HEK293 (cell line): Measurements from ENCODE around the gene LAMB1.

Experiments
- CTCF ChIA-PET: fragments of 350-600 bp; formaldehyde crosslinking; extraction: SDS; loops from one replicate; lab custom pipeline; 2021; ENCODE audit warnings: antibody characterized with exemption; lab: Yijun Ruan, JAX
- POLR2A ChIA-PET: fragments of 300-600 bp; formaldehyde crosslinking; extraction: SDS; loops from one replicate; lab custom pipeline; 2020; ENCODE audit warnings: antibody characterized with exemption, inconsistent platforms; lab: Yijun Ruan, JAX
- H3K27ac ChIP-seq: fragments of 200-500 bp; sonication (Bioruptor generic); 2 replicates; pipeline ENCODE4 v1.5.1; 2014; ENCODE audit warnings: low read depth, low read length, control low read depth, inconsistent platforms; ENCODE audit errors: extremely low read depth
- H3K36me3 ChIP-seq, 2 experiments: fragments of 200-500 bp in 1 of 2; sonication (Bioruptor generic) in 1 of 2; 1 replicate in 1 of 2; 2 replicates in 1 of 2; pipeline ENCODE4 v1.5.1; 2014 to 2017; ENCODE audit warnings: inconsistent platforms in 2 of 2, low read length in 2 of 2; ENCODE audit not compliant: control insufficient read depth in 2 of 2, insufficient read depth in 1 of 2
- H3K4me1 ChIP-seq: fragments of 200-500 bp; sonication (Bioruptor generic); 2 replicates; pipeline ENCODE4 v1.5.1; 2014; ENCODE audit warnings: mild to moderate bottlenecking, low read length, inconsistent platforms; ENCODE audit not compliant: control insufficient read depth, insufficient read depth
- H3K4me3 ChIP-seq: 2 replicates; pipeline ENCODE4 v1.5.1; 2011; ENCODE audit warnings: low read depth, mild to moderate bottlenecking, control low read depth, low read length, moderate library complexity
- H3K9me3 ChIP-seq: fragments of 200-500 bp; sonication (Bioruptor generic); 2 replicates; pipeline ENCODE4 v1.5.1; 2014; ENCODE audit warnings: low read depth, low read length, inconsistent platforms; ENCODE audit not compliant: control insufficient read depth, insufficient read depth
- EGR2 ChIP-seq: fragments of 450-650 bp; formaldehyde crosslinking; IDR thresholded peaks from 2 replicates; pipeline ENCODE4 v1.5.1; 2016; ENCODE audit warnings: low read depth, missing biosample characterization, missing genetic modification characterization
- OSR2 ChIP-seq: fragments of 450-650 bp; formaldehyde crosslinking; IDR thresholded peaks from 2 replicates; pipeline ENCODE4 v1.5.1; 2016; ENCODE audit warnings: missing biosample characterization, missing genetic modification characterization
- PRDM1 ChIP-seq: fragments of 450-650 bp; formaldehyde crosslinking; IDR thresholded peaks from 2 replicates; pipeline ENCODE4; 2016; ENCODE audit warnings: missing biosample characterization, missing genetic modification characterization
- PRDM10 ChIP-seq: fragments of 450-650 bp; formaldehyde crosslinking; IDR thresholded peaks from 2 replicates; pipeline ENCODE4 v1.5.1; 2016; ENCODE audit warnings: missing biosample characterization, missing genetic modification characterization
- ZNF112 ChIP-seq: fragments of 450-650 bp; formaldehyde crosslinking; IDR thresholded peaks from 2 replicates; pipeline ENCODE4 v1.5.0; 2017; ENCODE audit warnings: missing biosample characterization, missing genetic modification characterization
- ZNF133 ChIP-seq: fragments of 450-650 bp; formaldehyde crosslinking; IDR thresholded peaks from 2 replicates; pipeline ENCODE4 v1.5.1; 2016; ENCODE audit warnings: missing biosample characterization, missing genetic modification characterization
- ZNF140 ChIP-seq: fragments of 450-650 bp; formaldehyde crosslinking; IDR thresholded peaks from 2 replicates; pipeline ENCODE4 v1.5.1; 2016; ENCODE audit warnings: missing biosample characterization, missing genetic modification characterization
- ZNF239 ChIP-seq: fragments of 450-650 bp; formaldehyde crosslinking; IDR thresholded peaks from 2 replicates; pipeline ENCODE4 v1.5.1; 2016; ENCODE audit warnings: missing biosample characterization, missing genetic modification characterization
- ZNF292 ChIP-seq: fragments of 450-650 bp; formaldehyde crosslinking; IDR thresholded peaks from 2 replicates; pipeline ENCODE4 v1.5.1; 2016; ENCODE audit warnings: low read depth, missing biosample characterization, missing genetic modification characterization, borderline replicate concordance
- ZNF350 ChIP-seq: fragments of 450-650 bp; formaldehyde crosslinking; IDR thresholded peaks from 2 replicates; pipeline ENCODE4 v1.5.0; 2017; ENCODE audit warnings: missing biosample characterization, mild to moderate bottlenecking, missing genetic modification characterization
- ZNF449 ChIP-seq: fragments of 450-650 bp; formaldehyde crosslinking; IDR thresholded peaks from 2 replicates; pipeline ENCODE4 v1.5.1; 2017; ENCODE audit warnings: missing biosample characterization, mild to moderate bottlenecking, missing genetic modification characterization, moderate library complexity
- ZNF624 ChIP-seq: fragments of 450-650 bp; formaldehyde crosslinking; IDR thresholded peaks from 2 replicates; pipeline ENCODE4 v1.5.1; 2017; ENCODE audit warnings: missing biosample characterization, missing genetic modification characterization
- TF ChIP-seq, protein P1 (sequence below): fragments of 450-650 bp; formaldehyde crosslinking; conservative IDR thresholded peaks from 2 replicates; pipeline ENCODE4 v1.5.1; 2016; ENCODE audit warnings: low read depth, missing biosample characterization, missing genetic modification characterization
- TF ChIP-seq, protein P2 (sequence below): fragments of 450-650 bp; formaldehyde crosslinking; IDR thresholded peaks from 2 replicates; pipeline ENCODE4 v1.5.1; 2017; ENCODE audit warnings: missing biosample characterization, missing genetic modification characterization
- TF ChIP-seq, protein P3 (sequence below): fragments of 450-650 bp; formaldehyde crosslinking; IDR thresholded peaks from 2 replicates; pipeline ENCODE4 v1.5.1; 2017; ENCODE audit warnings: missing biosample characterization, missing genetic modification characterization

Gene LAMB1

GRCh38 chr7:108000875-108001763 is 1.8 kb downstream of the LAMB1 start (continued):
- TF ChIP-seq PRDM10 (tag by site-specific recombination) (no peak), ZNF239 (tag by site-specific recombination) (no peak), ZNF112 (tag by site-specific recombination) (no peak)
- TF ChIP-seq, protein P1, sequence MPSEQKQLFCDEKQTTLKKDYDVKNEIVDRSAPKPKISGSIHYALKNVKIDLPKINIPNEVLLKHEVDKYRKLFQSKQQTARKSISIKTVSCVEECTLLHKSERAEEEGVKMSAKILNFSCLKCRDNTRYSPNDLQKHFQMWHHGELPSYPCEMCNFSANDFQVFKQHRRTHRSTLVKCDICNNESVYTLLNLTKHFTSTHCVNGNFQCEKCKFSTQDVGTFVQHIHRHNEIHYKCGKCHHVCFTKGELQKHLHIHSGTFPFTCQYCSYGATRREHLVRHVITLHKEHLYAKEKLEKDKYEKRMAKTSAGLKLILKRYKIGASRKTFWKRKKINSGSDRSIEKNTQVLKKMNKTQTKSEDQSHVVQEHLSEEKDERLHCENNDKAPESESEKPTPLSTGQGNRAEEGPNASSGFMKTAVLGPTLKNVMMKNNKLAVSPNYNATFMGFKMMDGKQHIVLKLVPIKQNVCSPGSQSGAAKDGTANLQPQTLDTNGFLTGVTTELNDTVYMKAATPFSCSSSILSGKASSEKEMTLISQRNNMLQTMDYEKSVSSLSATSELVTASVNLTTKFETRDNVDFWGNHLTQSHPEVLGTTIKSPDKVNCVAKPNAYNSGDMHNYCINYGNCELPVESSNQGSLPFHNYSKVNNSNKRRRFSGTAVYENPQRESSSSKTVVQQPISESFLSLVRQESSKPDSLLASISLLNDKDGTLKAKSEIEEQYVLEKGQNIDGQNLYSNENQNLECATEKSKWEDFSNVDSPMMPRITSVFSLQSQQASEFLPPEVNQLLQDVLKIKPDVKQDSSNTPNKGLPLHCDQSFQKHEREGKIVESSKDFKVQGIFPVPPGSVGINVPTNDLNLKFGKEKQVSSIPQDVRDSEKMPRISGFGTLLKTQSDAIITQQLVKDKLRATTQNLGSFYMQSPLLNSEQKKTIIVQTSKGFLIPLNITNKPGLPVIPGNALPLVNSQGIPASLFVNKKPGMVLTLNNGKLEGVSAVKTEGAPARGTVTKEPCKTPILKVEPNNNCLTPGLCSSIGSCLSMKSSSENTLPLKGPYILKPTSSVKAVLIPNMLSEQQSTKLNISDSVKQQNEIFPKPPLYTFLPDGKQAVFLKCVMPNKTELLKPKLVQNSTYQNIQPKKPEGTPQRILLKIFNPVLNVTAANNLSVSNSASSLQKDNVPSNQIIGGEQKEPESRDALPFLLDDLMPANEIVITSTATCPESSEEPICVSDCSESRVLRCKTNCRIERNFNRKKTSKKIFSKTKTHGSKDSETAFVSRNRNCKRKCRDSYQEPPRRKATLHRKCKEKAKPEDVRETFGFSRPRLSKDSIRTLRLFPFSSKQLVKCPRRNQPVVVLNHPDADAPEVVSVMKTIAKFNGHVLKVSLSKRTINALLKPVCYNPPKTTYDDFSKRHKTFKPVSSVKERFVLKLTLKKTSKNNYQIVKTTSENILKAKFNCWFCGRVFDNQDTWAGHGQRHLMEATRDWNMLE = no peak

GRCh38 chr7:107999779-108000560 is 3.0 kb downstream of the LAMB1 start:
- Histone ChIP-seq H3K9me3 (no peaks in the 10 kb centered on the region), H3K27ac (no peak overlapping the region), H3K4me1 (peaks cover 24% of the 10 kb centered on the region), H3K36me3 (peaks cover 0 to 3% of the 10 kb centered on the region in 2 experiments; a peak in 2 of 3 replicates), H3K4me3 (no peak overlapping the region)
- ChIA-PET POLR2A (interaction anchor here (0.7 kb wide), 1 partner anchor 1038 kb away, joined by 5 read pairs; no protein-coding TSS in a partner anchor), CTCF (interaction anchor here (0.5 to 0.7 kb wide), 4 partner anchors 11 to 87 kb away, joined by 3 read pairs; no protein-coding TSS in a partner anchor)
- TF ChIP-seq ZNF140 (tag by site-specific recombination) (no peak), ZNF292 (tag by site-specific recombination) (no peak), ZNF624 (no peak), ZNF133 (tag by site-specific recombination) (no peak), PRDM1 (tag by site-specific recombination) (no peak), ZNF350 (tag by site-specific recombination) (no peak), EGR2 (tag by site-specific recombination) (no peak), ZNF449 (tag by site-specific recombination) (no peak), OSR2 (tag by site-specific recombination) (no peak)
- TF ChIP-seq, protein P2, sequence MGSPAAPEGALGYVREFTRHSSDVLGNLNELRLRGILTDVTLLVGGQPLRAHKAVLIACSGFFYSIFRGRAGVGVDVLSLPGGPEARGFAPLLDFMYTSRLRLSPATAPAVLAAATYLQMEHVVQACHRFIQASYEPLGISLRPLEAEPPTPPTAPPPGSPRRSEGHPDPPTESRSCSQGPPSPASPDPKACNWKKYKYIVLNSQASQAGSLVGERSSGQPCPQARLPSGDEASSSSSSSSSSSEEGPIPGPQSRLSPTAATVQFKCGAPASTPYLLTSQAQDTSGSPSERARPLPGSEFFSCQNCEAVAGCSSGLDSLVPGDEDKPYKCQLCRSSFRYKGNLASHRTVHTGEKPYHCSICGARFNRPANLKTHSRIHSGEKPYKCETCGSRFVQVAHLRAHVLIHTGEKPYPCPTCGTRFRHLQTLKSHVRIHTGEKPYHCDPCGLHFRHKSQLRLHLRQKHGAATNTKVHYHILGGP (tag by site-specific recombination) = no peak
- TF ChIP-seq, protein P3, sequence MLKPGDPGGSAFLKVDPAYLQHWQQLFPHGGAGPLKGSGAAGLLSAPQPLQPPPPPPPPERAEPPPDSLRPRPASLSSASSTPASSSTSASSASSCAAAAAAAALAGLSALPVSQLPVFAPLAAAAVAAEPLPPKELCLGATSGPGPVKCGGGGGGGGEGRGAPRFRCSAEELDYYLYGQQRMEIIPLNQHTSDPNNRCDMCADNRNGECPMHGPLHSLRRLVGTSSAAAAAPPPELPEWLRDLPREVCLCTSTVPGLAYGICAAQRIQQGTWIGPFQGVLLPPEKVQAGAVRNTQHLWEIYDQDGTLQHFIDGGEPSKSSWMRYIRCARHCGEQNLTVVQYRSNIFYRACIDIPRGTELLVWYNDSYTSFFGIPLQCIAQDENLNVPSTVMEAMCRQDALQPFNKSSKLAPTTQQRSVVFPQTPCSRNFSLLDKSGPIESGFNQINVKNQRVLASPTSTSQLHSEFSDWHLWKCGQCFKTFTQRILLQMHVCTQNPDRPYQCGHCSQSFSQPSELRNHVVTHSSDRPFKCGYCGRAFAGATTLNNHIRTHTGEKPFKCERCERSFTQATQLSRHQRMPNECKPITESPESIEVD (tag by site-specific recombination) = no peak
